Stimulated activated CD4-positive, alpha-beta T cell treated with anti-CD3 and anti-CD28 coated beads, TNF-alpha, amount 100 ng/mL, for 4 hours (primary cell): Measurements from ENCODE around the gene SPATS2L.

Experiments used
- DNase-seq, 3 experiments: peaks; one replicate each; pipeline ENCODE4 v3.0.0-alpha.2; 2020; ENCODE audit warnings: low read depth in 3 of 3

The SPATS2L gene, protein sequence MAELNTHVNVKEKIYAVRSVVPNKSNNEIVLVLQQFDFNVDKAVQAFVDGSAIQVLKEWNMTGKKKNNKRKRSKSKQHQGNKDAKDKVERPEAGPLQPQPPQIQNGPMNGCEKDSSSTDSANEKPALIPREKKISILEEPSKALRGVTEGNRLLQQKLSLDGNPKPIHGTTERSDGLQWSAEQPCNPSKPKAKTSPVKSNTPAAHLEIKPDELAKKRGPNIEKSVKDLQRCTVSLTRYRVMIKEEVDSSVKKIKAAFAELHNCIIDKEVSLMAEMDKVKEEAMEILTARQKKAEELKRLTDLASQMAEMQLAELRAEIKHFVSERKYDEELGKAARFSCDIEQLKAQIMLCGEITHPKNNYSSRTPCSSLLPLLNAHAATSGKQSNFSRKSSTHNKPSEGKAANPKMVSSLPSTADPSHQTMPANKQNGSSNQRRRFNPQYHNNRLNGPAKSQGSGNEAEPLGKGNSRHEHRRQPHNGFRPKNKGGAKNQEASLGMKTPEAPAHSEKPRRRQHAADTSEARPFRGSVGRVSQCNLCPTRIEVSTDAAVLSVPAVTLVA

GRCh38 chr2:200306196-200306930 lies at the start of gene SPATS2L:
Gene SPATS2L, plus strand, starts transcription at chr2:200306693. Its CDS starts 82,552 bp downstream, at chr2:200389245.
- peak; percentile 19 to 44 (median 42) for DNase-seq

DNA sequence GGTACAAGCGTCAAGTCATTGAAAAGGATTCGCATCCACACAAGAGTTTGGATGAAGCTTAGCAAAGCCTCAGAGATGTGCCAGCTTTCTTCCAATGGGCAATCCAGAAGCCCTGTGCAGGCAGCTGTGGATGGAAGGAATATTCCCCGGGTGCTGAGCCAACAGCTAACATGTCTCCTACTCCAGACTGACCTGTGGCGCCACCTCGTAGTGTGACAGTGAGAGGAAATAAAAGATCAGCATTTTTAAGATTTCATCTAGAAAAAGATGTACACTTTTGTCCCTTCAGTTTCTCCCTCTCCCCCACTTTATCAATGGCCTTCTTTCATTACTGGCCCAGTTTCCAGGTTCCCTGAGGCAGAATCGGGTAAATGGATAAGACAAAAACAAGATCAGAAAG lies 48.9 kb upstream of the SPATS2L start:
- no peak for DNase-seq

GRCh38 chr2:200258081-200258480 lies 48.4 kb upstream of the SPATS2L start:
- DNase-seq = no peak

- DNase-seq = no peak
These were observed 47.5 kb upstream of the SPATS2L start for GRCh38 chr2:200258881-200259576.

DNA sequence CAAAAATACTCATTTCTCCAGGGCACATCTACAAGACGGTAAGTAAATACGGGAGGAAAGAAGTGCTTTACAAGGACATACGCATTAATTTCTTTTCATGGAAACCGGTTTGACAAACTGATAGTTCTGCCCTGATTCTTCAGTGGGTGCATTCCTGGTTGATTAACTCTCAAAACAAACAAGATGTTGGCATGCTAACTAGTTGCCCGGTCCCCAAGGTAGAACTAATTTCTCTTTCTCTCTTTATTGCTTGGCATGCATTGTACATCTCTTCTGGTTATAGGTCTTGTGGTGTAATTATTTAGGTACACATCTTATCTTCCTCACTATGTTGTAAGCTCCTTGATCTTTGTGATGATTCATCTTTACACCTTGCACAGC lies 46.9 kb upstream of the SPATS2L start:
- no peak for DNase-seq

DNA sequence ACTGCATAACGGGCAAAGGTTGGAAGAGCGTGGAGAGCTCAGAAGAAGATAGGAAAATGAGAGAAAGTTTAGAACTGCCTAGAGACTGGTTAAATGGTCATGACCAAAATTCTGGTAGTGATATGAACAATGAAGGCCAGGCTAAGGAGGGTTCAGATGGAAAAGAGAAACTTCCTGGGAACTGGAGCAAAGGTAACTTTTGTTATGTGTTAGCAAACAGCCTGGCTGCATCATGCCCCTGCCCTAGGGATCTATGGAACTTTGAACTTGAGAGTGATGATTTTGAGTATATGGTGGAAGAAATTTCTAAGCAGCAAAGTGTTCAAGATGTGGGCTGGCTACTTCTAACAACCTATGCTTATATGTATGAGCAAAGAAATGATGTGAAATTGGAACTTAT lies 44.4 kb upstream of the SPATS2L start:
- no peak for DNase-seq

DNA sequence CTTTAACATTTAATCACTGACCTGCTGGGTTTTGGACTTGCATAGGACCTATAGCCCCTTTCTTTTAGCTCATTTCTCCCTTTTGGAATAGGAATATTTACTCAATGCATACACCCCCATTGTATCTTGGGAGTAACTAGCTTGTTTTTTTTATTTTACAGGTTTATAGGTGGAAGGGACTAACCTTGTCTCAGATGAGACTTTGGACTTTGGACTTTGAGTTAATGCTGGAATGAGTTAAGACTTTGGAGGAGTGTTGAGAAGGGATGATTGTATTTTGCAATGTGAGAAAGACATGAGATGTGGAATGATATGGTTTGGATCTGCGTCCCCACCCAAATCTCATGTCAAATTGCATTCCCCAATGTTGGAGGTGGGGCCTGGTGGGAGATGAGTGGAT lies 43.2 kb upstream of the SPATS2L start:
- no peak for DNase-seq

DNA sequence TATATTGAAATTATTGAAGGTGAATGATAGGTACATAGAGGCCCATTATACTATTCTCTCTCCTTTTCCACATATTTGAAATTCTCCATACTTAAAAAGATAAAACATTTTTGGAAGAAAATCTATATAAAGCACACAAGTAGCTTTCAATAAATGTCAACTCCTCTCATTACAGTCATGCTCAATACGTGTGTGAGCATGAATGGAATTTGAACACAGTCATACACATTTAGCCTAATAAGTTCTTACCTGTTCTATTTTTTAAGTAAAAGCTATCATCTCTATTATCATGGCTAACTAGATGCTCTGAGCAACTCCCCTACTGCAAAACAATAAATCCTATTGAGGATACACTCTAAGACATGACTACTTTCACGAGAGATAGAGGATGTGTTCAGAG lies 41.9 kb upstream of the SPATS2L start:
- no peak for DNase-seq

DNA sequence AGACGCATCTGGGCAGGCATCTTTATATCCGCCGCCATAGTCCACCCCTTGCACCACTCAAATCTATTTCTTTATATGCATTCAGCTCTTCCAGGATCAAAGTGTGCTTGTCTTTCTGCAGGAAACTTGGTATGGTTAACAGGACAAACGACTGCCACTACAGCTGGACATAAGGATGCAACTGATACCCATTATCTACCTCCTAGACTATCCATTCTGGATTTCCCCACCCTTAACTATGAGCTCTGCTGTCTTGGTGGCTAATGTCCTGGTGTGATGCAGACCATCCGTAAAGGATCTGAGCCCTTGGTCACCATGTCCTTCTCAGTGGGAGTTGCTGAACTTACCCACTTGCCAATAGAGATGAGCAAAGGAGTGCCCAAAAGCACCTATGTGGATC lies 40.1 kb upstream of the SPATS2L start:
- DNase-seq = no peak

DNA sequence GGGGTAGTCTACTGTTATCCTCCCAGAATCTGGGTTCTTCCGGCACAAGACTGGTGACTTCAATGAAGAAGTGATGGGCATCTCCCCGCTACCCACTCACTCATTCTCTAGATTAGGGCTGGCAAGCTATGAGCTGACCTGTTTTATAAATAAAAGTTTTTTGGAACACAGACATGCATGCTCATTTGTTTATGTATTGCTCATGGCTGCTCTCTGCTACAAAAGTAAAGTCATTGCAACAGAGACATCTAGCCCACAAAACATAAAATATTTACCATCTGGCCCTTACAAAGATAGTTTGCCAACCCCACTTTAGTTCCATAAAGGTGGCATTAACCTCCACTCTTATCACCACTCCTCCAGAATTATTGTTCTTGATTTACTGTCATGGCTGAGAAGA lies 39.1 kb upstream of the SPATS2L start:
- no peak for DNase-seq

- no peak for DNase-seq
These were observed 35.8 kb upstream of the SPATS2L start for GRCh38 chr2:200270732-200271131.

DNA sequence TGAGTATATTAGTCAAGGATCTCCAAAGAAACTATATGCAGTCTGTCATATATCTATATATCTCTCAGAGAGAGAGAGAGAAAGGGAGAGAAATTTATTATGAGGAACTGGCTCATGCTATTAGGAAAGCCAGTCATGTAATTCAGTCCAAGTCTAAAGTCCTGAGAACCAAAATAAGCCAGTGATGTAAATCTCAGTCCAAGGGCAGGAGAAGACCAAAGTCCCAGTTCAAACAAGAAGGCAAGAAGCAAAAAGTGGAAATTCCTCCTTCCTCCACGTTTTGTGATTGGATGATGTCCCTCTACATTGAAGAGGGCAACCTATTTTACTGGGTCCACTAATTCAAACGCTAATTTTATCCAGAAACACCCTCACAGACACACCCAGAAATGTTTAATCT lies 34.2 kb upstream of the SPATS2L start:
- DNase-seq = no peak

- no peak for DNase-seq
These were observed 32.1 kb upstream of the SPATS2L start for GRCh38 chr2:200274116-200275075.

DNA sequence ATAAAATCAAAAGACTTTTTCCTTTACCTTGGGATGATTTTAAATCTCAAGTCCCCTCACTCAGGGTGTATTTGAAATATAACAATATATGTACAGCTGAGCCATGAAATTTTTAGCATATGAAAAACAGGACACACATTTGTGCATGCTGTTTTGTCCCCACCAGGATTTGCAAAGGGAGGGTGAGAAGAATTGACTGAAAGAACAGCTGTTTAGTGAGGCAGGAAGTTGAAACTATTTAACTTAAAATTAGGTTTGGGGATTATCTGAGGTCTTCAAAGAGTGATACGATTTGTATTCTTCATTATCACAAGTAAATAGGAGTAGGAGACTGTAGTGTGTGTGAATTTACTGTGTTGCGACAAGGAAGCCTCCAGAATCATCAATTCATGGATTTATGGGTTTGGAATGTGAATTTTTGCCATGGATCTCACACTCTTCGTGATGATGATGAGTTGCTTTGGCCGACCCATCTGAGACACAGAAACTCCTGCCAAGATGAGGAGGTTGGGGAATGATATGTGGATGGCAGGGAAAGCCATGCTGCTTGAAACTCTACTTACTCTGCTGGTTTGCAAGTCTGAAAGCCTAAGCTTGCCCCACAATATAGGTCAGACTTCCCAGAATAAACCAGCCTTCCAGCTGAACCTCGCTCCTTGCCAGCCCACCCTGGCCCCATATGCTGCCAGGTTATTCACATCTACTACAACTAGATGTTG lies 31.0 kb upstream of the SPATS2L start:
- no peak for DNase-seq

DNA sequence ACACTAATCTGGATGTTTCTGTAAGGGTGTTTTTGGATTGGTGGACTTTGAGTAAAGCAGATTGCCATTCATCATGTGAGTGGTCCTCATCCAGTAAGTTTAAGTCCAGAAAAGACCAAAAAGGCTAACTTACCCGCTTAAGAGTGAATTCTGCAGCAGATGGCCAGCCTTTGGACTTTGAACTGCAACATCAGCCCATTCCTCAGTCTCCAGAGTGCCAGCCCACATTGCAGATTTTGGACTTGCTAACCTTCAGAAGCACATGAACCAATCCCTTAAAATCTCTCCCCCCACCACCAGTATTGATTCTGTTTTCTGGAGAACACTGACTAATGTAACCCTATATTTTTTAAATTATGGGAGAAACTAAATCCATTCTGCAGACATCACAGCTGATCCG lies 30.0 kb upstream of the SPATS2L start:
- DNase-seq = no peak

GRCh38 chr2:200278694-200279316 lies 27.7 kb upstream of the SPATS2L start:
- DNase-seq = no peak

- DNase-seq = no peak
These were observed 26.6 kb upstream of the SPATS2L start for GRCh38 chr2:200279857-200280256.

GRCh38 chr2:200286578-200286977 lies 19.9 kb upstream of the SPATS2L start:
- no peak for DNase-seq

- no peak for DNase-seq
These were observed 17.6 kb upstream of the SPATS2L start for GRCh38 chr2:200288670-200289429.
